Skeletal muscle tissue (tissue), 4 donors: ENCODE results near the gene TMEM144. TPM values are rescaled to one million over a fixed set of nuclear protein-coding genes. Genes with fewer than 3 reads are reported as not detected.

Experiments
- H3K27ac ChIP-seq: one replicate; pipeline ENCODE4 v1.7.0; 2013; ENCODE audit warnings: mild to moderate bottlenecking, low read depth, low read length, inconsistent platforms
- H3K27me3 ChIP-seq, 3 donors: one replicate each; pipeline ENCODE4 v1.7.0; 2013; ENCODE audit warnings: low read length in 3 of 3; ENCODE audit not compliant: control insufficient read depth in 3 of 3, insufficient read depth in 3 of 3
- H3K36me3 ChIP-seq, 3 donors: one replicate each; pipeline ENCODE4 v1.7.0; 2013; ENCODE audit warnings: low read length in 3 of 3; ENCODE audit not compliant: control insufficient read depth in 3 of 3, insufficient read depth in 3 of 3
- H3K4me1 ChIP-seq, 3 donors: one replicate each; pipeline ENCODE4 v1.7.0; 2013; ENCODE audit warnings: low read length in 3 of 3, mild to moderate bottlenecking in 3 of 3; ENCODE audit not compliant: control insufficient read depth in 3 of 3, insufficient read depth in 3 of 3
- H3K4me3 ChIP-seq, 3 donors: one replicate each; pipeline ENCODE4 v1.7.0; 2013; ENCODE audit warnings: low read length in 3 of 3
- H3K9ac ChIP-seq, 3 donors: one replicate each; pipeline ENCODE4 v1.7.0; 2013; ENCODE audit warnings: low read length in 3 of 3, mild to moderate bottlenecking in 3 of 3, moderate library complexity in 2 of 3, low read depth in 1 of 3
- H3K9me3 ChIP-seq, 3 donors: one replicate each; pipeline ENCODE4 v1.7.0; 2013; ENCODE audit warnings: low read length in 3 of 3; ENCODE audit not compliant: control insufficient read depth in 3 of 3
- total RNA-seq: library from RNA; depleted of rRNA; stranded (reverse); fragments of >200 nt; gene quantifications from one replicate; pipeline ENCODE4 v1.2.3, GENCODE V29; 2014
- donor health status: Osteomylitis.

The TMEM144 gene
- total RNA-seq, 1 donor from 2014 or later = 2.6 TPM

DNA sequence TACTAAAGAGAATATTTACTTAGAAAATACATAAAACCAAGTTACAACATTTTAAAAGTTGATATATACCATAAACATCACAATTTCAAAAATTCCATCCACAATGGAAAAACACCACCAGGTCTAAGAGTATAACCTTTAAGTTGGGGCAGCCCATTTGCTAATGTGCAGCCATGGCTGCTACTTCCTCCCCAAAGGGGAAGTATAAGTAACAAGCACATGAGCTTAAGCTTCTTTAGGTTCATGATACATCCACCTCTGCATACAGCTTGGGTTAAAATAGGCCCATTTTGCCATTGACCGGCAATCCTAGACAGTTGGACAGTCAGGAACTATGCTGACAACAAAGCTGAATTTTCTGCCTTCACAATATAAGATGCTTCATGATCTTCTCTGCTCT, 20.9 kb upstream of the TMEM144 start:
- no peak overlapping the region for H3K4me3 ChIP-seq
- H3K4me1 ChIP-seq = peaks cover 0 to 5% (median 5%) of the 10 kb centered on the region in 3 donors
- H3K27me3 ChIP-seq = no peaks in the 10 kb centered on the region
- H3K27ac ChIP-seq = no peak overlapping the region
- H3K9ac ChIP-seq = no peak overlapping the region
- H3K36me3 ChIP-seq = no peaks in the 10 kb centered on the region
- no peaks in the 10 kb centered on the region for H3K9me3 ChIP-seq

DNA sequence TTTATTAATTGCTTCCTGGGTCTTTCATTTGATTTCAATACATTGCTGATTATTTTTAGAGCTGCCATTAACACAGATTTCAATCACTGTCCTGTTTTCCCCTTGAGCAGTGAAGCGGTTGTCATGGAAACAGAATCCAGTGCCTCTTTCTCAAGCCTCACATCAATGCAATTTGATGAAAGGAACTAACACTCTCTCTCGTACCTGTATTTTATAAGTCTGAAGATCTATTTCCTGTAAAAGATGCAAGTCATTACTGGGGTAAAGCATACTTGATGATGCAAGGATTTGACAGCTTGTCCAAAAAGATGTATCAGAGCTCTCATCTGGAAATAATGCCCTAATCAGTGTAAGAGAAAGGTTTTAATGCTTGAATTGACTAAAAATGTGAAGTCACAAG, 19.6 kb upstream of the TMEM144 start:
- no peaks in the 10 kb centered on the region for H3K36me3 ChIP-seq
- H3K9ac ChIP-seq = no peak overlapping the region

DNA sequence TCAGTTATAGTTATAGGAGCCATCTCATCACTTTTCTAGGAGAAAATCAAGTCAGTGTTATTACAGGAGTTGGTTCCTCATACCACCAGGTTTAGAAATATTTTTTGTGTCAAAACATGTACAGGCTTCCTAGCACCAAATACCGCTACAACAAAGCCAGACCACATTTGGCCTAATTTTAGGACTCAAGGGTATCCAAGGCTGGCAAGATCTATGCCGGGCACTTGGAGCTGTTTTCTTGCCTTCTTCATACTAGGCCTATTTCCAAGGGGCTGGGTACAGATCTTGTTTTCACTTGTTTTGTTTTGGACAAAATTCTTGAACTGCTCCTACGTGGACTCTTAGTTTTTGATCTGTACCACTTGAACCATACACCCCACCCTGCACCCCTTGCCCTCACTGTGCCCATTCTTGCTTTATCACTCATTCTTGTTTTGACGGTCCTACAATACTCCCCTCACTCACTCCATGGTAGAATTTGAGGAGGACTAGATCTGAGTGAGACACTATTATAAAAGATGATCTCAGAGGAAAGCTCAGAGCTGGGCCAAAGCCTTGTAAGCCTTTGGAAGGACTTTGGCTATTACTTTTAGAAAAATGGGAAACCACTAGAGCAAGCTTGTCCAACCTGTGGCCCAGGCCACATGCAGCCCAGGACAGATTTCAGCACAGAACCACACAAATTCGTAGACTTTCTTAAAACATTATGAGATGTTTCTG, 17.7 kb upstream of the TMEM144 start:
- Histone ChIP-seq H3K4me3 (no peak overlapping the region), H3K9ac (no peak overlapping the region), H3K4me1 (peaks cover 0 to 5% (median 5%) of the 10 kb centered on the region in 3 donors), H3K27me3 (no peaks in the 10 kb centered on the region), H3K36me3 (no peaks in the 10 kb centered on the region), H3K27ac (no peak overlapping the region), H3K9me3 (no peaks in the 10 kb centered on the region)

More for the DNA sequence above, 19.6 kb upstream of the TMEM144 start:
- Histone ChIP-seq H3K9me3 (no peaks in the 10 kb centered on the region), H3K27me3 (no peaks in the 10 kb centered on the region), H3K4me3 (no peak overlapping the region), H3K4me1 (peaks cover 0 to 5% (median 5%) of the 10 kb centered on the region in 3 donors), H3K27ac (no peak overlapping the region)

DNA sequence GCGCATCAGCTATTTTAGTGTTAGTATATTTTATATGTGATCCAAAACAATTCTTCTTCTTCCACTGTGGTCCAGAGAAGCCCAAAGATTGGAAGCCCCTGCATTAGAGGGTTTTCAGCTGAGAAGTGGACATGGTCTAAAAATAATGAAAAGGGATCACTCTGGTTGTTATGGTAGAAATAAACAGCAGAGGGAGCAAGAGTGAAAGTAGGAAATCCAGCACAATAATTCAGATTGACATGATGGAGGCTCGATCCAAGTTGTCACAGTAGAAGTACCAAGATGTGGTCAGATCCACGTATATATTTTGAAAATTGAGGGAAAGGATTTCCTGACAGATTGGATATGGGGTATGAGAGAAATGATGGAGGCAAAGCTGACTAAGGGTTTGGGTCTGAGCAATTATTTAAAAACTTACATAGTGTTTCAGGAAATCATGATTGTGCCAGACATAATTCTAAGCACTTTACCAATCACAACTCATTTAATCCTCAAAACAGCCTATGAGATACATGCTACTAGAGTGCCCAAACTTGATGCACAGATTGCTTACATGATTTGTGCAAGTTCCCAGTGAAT, 17.0 kb upstream of the TMEM144 start:
- peaks cover 0 to 5% (median 5%) of the 10 kb centered on the region in 3 donors for H3K4me1 ChIP-seq
- no peak overlapping the region for H3K4me3 ChIP-seq
- no peak overlapping the region for H3K27ac ChIP-seq

DNA sequence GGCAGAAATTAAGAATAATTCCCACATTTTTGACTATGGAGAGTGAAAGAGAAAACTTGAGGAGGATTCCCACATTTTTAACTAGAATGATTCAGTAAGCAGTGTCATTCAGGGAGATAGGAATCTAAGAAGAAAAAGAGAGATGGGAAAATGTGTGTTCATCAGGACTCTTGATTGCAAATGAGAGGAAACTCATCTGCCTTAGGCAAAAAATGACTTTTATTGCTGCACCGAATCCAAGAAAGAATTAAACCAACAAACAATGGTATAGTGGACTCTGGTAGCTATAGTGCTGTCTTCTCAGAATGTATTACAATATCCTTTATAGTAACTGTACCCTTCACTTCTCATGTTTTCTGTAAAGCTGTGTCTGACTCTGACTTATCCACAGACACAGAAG, 15.0 kb upstream of the TMEM144 start:
- Histone ChIP-seq H3K9me3 (no peaks in the 10 kb centered on the region), H3K4me3 (no peak overlapping the region), H3K27me3 (no peaks in the 10 kb centered on the region), H3K36me3 (no peaks in the 10 kb centered on the region), H3K4me1 (peaks cover 0 to 5% (median 5%) of the 10 kb centered on the region in 3 donors), H3K9ac (no peak overlapping the region), H3K27ac (no peak overlapping the region)

More for the DNA sequence above, 17.0 kb upstream of the TMEM144 start:
- no peaks in the 10 kb centered on the region for H3K36me3 ChIP-seq
- no peaks in the 10 kb centered on the region for H3K27me3 ChIP-seq
- no peaks in the 10 kb centered on the region for H3K9me3 ChIP-seq
- no peak overlapping the region for H3K9ac ChIP-seq

DNA sequence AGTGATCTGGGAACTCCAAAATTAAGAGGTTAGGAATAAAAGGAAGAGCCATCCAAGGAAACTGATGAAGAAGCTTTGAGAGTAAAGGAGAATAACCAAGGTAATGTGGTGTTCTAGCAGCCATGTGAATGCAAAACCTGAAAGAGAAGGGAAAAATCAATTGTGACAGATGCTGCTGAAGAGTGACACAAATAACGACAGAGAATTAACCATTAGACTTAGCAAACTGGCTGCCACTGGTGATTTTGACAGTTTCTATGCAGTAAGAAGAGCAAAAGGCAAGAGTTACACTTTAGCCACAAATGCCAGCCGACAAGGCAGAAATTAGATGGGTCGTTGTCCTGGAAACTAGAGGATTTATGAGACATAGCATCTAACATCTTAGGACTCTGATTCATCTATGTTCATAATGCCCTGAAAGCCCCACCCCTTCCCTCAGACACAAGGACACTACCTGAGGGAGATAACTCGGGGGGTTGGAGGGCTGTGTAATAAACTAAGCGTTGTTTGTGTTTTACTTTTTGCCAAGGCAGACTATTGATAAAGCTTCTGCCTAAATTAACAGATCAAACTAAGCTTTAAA, 13.0 kb upstream of the TMEM144 start:
- Histone ChIP-seq H3K4me3 (no peak overlapping the region), H3K36me3 (no peaks in the 10 kb centered on the region), H3K4me1 (peaks cover 0 to 5% (median 5%) of the 10 kb centered on the region in 3 donors), H3K27me3 (no peaks in the 10 kb centered on the region), H3K27ac (no peak overlapping the region), H3K9ac (no peak overlapping the region), H3K9me3 (no peaks in the 10 kb centered on the region)

DNA sequence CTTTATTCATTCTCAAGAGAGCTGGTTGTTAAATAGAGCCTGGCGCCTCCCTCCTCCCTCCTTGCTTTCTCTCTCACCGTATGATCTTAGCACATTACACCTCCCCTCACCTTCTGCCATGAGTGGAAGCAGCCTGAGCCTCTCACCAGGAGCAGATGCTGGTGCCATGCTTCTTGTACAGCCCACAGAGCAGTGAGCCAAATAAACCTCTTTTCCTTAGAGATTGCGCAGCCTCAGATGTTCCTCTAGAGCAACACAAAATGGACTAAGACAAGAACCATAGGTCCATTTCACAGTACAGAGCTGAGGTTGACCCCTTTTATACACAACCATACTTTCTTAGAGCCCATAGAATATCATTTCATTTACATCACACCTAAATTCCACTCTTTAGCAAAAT, 10.1 kb upstream of the TMEM144 start:
- Histone ChIP-seq H3K9me3 (no peaks in the 10 kb centered on the region), H3K4me3 (no peak overlapping the region), H3K27ac (no peak overlapping the region), H3K9ac (no peak overlapping the region), H3K36me3 (no peaks in the 10 kb centered on the region), H3K27me3 (no peaks in the 10 kb centered on the region), H3K4me1 (no peaks in the 10 kb centered on the region)

DNA sequence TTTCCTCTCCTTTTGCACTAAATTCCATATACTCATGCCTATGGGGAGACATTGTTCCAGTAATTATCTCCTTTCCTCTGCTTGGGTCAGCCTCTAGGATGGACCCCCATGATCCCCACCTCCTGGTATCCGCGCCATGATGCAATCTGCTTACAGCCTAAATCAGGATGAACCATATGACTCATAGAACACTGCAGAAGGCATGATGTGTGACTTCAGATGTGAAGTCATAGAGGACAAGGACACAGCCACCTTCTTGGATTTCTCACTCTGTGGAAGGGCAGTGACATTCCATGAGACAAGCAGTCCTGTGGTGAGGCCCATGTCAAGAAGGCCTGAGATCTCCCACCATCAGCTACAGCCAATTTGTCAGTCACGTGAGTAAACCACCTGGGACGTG, 9.0 kb upstream of the TMEM144 start:
- no peaks in the 10 kb centered on the region for H3K4me1 ChIP-seq
- H3K36me3 ChIP-seq = no peaks in the 10 kb centered on the region
- no peaks in the 10 kb centered on the region for H3K27me3 ChIP-seq

DNA sequence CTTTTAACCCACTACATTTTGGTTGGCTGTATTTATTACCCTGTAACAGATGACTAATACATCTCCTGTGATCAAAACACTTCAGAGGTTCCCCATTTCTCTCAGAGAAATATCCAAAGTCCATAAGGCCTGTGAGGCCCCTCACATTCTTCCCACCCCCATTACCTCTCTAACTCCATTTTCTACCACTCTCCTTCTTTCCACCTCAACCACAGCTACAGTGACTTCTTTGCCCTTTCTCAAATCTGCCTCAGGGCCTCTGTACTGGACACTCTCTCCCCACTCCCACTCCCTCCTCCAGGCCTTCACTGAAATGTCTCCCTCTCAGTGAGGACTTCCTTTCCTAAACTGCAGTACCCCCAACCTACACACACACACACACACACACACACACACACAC, 8.4 kb upstream of the TMEM144 start:
- Histone ChIP-seq H3K4me1 (no peaks in the 10 kb centered on the region), H3K9me3 (no peaks in the 10 kb centered on the region), H3K4me3 (no peak overlapping the region), H3K36me3 (no peaks in the 10 kb centered on the region), H3K9ac (no peak overlapping the region), H3K27me3 (no peaks in the 10 kb centered on the region), H3K27ac (no peak overlapping the region)

More for the DNA sequence above, 9.0 kb upstream of the TMEM144 start:
- H3K4me3 ChIP-seq = no peak overlapping the region
- no peaks in the 10 kb centered on the region for H3K9me3 ChIP-seq
- no peak overlapping the region for H3K9ac ChIP-seq
- no peak overlapping the region for H3K27ac ChIP-seq

DNA sequence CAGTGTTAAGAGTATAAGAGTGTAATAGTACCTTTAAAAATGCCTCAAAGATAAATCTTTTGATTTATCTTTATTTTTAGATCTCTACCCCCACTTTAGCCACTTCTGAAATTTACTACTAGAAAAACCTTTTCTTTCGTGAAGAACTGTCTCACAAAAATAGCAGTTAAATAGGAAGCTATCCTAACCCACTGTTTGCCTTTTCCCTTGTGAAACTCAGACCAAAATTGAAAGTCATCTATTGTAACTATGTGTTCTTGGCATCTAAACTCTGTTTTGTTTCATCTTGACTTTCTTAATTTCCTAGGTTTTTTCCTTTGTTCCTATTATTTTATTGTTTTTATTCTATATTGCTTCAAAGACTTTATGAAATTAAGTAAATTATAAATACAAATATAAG, 7.8 kb upstream of the TMEM144 start:
- Histone ChIP-seq H3K27ac (no peak overlapping the region), H3K4me3 (no peak overlapping the region), H3K36me3 (no peaks in the 10 kb centered on the region)

More for the DNA sequence above, 7.8 kb upstream of the TMEM144 start:
- H3K4me1 ChIP-seq = no peaks in the 10 kb centered on the region
- H3K9ac ChIP-seq = no peak overlapping the region
- H3K27me3 ChIP-seq = no peaks in the 10 kb centered on the region
- H3K9me3 ChIP-seq = no peaks in the 10 kb centered on the region
